ENCODE results near the gene KIF21A.

Gene KIF21A

DNA sequence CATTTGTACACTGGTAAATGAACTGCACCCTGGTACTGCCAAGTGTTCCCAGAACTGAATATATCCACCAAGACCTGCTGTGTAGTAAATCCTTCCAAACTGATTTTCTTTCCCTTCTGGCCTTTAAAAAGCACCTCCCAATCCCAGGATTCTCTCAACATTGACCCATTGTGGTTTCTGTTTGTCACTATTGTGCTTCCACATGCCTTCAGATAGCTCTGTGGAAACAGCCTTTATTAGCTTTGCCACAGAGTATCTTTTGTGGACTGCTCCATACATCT is 949 bp upstream of the KIF21A start:
- peak overlapping the region; percentile 69 for H3K4me3 ChIP-seq (ENCODE audit: low read depth, low read length)
- TF ChIP-seq, protein P1, sequence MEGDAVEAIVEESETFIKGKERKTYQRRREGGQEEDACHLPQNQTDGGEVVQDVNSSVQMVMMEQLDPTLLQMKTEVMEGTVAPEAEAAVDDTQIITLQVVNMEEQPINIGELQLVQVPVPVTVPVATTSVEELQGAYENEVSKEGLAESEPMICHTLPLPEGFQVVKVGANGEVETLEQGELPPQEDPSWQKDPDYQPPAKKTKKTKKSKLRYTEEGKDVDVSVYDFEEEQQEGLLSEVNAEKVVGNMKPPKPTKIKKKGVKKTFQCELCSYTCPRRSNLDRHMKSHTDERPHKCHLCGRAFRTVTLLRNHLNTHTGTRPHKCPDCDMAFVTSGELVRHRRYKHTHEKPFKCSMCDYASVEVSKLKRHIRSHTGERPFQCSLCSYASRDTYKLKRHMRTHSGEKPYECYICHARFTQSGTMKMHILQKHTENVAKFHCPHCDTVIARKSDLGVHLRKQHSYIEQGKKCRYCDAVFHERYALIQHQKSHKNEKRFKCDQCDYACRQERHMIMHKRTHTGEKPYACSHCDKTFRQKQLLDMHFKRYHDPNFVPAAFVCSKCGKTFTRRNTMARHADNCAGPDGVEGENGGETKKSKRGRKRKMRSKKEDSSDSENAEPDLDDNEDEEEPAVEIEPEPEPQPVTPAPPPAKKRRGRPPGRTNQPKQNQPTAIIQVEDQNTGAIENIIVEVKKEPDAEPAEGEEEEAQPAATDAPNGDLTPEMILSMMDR (IDR thresholded peaks at IDR 0.05; ENCODE audit: insufficient read depth, low read depth, low read length, missing control alignments), result no peak
- no peak for DNase-seq (ENCODE audit: low read depth)

DNA sequence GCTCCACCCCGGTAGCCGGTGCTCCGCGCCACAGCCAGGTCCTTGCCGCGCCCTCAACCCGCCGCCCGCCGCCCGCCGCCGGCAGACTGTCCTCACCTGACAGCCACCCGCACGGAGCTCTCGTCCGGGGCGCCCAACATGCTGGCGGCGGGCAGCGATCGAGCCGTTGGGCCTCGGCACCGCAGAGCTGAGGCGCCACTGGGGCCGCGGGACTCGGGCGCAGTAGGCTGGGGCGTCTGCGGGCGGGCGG is 164 bp downstream of the KIF21A start:
- DNase-seq (ENCODE audit: low read depth), result no peak
- peak overlapping the region; percentile 69 for H3K4me3 ChIP-seq (ENCODE audit: low read depth, low read length)
- TF ChIP-seq, protein P1 (IDR thresholded peaks at IDR 0.05; ENCODE audit: insufficient read depth, low read depth, low read length, missing control alignments), result no peak

DNA sequence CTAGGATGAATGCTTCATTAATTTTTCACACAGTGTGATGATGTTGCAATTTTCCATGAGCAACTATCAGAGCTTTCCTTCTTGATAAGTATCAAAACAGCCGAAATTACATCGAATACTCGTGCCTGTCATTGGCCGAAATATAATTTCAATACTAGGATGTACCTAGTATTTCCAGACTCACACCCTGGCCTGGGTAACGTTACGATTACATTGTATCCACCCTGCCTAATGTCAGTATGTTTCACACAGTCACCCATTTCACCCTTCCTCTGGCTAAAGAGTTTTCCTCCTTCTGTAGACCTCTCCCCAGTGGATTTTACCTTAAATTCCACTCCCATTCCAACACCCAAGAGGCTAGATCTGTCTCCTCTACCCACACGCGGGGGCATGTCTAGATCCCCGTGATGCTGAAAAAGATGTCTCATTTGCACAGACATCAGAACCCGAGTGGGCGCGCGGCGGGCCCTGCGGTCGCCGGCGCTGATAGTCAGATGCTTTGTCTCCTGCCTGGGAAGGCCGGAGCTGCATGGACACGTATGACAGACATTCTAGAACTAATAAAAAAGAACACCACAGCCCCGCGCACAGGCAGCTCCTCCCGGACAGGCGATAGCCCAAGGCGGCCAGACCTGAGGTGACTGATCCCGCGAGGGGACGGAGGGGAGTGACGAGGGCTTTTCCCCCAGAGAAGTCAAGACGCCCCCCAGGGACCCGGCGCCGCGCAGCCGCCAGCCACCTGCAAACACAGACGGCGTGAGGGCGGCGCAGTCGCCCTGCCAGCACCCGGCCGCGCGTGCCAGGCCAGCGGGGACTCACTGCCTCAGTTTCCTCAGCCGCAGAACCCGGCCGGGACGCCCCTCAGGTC is 723 bp downstream of the KIF21A start:
- TF ChIP-seq, protein P1 (IDR thresholded peaks at IDR 0.05; ENCODE audit: insufficient read depth, low read depth, low read length, missing control alignments), result no peak
- DNase-seq (ENCODE audit: low read depth), result peak; percentile 75

DNA sequence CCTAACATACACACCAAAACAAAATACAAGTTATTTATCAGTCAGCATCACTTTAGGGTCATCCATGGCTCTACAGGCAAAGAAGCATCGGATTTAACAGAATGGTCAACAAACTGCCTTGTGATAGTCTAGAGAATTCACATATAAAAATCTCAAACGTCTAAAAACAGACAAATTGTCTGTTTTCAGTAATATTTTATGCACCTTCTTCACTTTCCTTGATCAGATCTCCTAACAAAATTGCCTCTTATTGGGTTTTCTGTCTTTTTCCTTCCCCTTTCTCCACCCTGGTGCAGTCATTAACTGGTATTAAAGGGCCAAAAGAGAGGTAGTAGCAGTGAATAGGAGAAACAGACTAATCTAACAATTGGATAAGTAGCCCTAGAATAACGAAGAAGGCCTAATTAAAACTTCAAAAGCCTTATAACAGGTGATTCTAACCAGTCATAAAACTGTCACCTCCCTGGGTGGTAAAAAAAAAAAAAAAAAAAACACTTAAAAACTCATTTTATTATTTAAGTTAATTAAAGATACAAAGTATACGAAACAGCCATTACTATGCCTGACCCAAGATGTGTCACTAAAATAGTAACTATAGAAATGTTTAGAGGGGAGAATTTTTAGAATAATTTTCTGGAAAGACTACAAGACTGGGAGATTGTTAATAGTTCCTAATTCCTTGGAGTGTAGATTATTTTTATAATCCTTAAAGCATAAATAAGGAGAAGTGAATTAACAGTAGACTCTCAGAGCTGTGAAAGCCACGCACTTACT is 1.5 kb downstream of the KIF21A start:
- no peak for DNase-seq (ENCODE audit: low read depth)
- H3K4me3 ChIP-seq (ENCODE audit: low read depth, low read length), result peak overlapping the region; percentile 69
- TF ChIP-seq, protein P1 (IDR thresholded peaks at IDR 0.05; ENCODE audit: insufficient read depth, low read depth, low read length, missing control alignments), result no peak

More for the DNA sequence above, 723 bp downstream of the KIF21A start:
- H3K4me3 ChIP-seq (ENCODE audit: low read depth, low read length), result peak overlapping the region; percentile 69

DNA sequence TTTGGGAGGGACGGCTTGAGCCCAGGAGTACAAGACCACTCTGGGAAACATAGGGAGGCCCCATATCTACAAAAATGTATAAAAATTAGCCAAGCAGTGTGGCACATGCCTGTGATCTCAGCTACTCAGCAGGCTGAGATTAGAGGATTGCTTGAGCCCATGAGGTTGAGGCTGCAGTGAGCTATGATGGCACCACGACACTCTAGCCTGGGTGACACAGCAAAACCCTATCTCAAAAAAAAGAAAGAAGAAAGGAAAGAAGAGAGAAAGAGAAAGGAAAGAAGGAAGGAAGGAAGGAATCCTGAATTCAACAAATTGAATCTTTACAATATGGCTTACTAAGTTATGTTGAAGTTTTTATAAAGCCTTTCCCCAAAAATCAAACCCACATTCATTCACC is 2.1 kb downstream of the KIF21A start:
- TF ChIP-seq, protein P1 (IDR thresholded peaks at IDR 0.05; ENCODE audit: insufficient read depth, low read depth, low read length, missing control alignments), result no peak
- H3K4me3 ChIP-seq (ENCODE audit: low read depth, low read length), result peak overlapping the region; percentile 69

DNA sequence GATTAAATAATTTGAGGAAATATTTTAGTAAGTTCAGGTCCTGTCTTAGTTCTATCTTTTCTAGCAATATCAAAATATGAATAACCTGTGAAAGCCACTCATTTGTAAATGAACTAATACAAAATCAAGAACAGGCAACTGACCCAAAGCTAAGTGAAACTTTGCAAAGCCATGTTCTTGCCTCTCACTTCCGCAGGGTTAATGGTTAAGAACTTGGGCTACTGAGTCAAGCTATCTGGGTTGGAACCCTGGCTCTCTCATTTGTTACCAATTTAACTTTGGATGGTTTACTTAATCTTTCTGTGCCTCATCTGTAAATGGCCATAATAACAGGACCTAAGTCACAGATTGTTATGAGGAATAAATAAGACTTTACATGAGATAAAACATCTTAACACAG is 2.8 kb downstream of the KIF21A start:
- TF ChIP-seq, protein P1 (IDR thresholded peaks at IDR 0.05; ENCODE audit: insufficient read depth, low read depth, low read length, missing control alignments), result no peak
- DNase-seq (ENCODE audit: low read depth), result no peak
- H3K4me3 ChIP-seq (ENCODE audit: low read depth, low read length), result no peak overlapping the region

More for the DNA sequence above, 2.1 kb downstream of the KIF21A start:
- DNase-seq (ENCODE audit: low read depth), result no peak
